HepG2 (cell line): ENCODE data around the gene ADAMTSL3. TPM values are rescaled to one million over a fixed set of nuclear protein-coding genes. Genes with fewer than 3 reads are reported as not detected.

Experiments
- ATAC-seq: fragments of 200-7000 bp; cut with Tn5 transposase; 3 replicates; pipeline ENCODE4 v1.9.1; 2020; ENCODE audit warnings: mild to moderate bottlenecking, moderate library complexity
- BruUV-seq: library from RNA; stranded (reverse); fragments of 400-500 nt; replicated peaks from 2 replicates; lab custom pipeline; 2021; lab: Mats Ljungman, UMichigan
- CTCF ChIA-PET: fragments of 300-600 bp; formaldehyde crosslinking; extraction: SDS; loops from one replicate; lab custom pipeline; 2021; ENCODE audit warnings: low total read pairs, inconsistent platforms, low intra/inter-chr PET ratio; lab: Yijun Ruan, JAX
- POLR2A ChIA-PET: fragments of 350-600 bp; sonication (Branson Sonifier 250); formaldehyde crosslinking; loops from one replicate; lab custom pipeline; 2020; ENCODE audit warnings: antibody characterized with exemption, inconsistent platforms; lab: Yijun Ruan, JAX
- DNase-seq: peaks from one replicate; pipeline ENCODE4 v3.0.0-alpha.2; 2015; ENCODE audit warnings: low spot score
- FAIRE-seq: peaks from 3 replicates; lab custom pipeline; 2011; peaks lifted over from hg19 to GRCh38; lab: Jason Lieb, UNC
- H2AFZ ChIP-seq: one replicate; pipeline ENCODE4 v1.6.1; 2011; ENCODE audit warnings: low read length, inconsistent platforms
- H3K27ac ChIP-seq: fragments of 300-600 bp; 3 replicates; pipeline ENCODE4 v1.8.0; 2011; ENCODE audit warnings: mixed run types, mild to moderate bottlenecking, mixed read lengths, low read length, inconsistent platforms; ENCODE audit not compliant: insufficient read depth; ENCODE audit errors: extremely low read length
- H3K27me3 ChIP-seq, 2 experiments: fragments of 200-600 bp in 1 of 2; 2 replicates in 1 of 2; 3 replicates in 1 of 2; pipeline versions ENCODE4 v1.6.0 to v1.8.0; 2011; ENCODE audit warnings: low read length in 2 of 2, mild to moderate bottlenecking in 2 of 2, moderate library complexity in 2 of 2, inconsistent platforms in 1 of 2; ENCODE audit not compliant: insufficient read depth in 2 of 2, control insufficient read depth in 1 of 2
- H3K36me3 ChIP-seq, 2 experiments: fragments of 200-600 bp in 1 of 2; replicated peaks in 1 of 2; 2 replicates in 1 of 2; 3 replicates in 1 of 2; pipeline versions ENCODE4 v1.5.1 to v1.8.0; 2011; ENCODE audit warnings: low read length in 2 of 2, inconsistent platforms in 1 of 2; ENCODE audit not compliant: insufficient read depth in 2 of 2, control insufficient read depth in 1 of 2
- H3K4me1 ChIP-seq: 2 replicates; pipeline ENCODE4 v1.5.1; 2012; ENCODE audit warnings: low read length, inconsistent platforms; ENCODE audit not compliant: insufficient read depth
- H3K4me2 ChIP-seq: 2 replicates; pipeline ENCODE4 v1.6.0; 2011; ENCODE audit warnings: low read depth, low read length, inconsistent platforms
- H3K4me3 ChIP-seq, 3 experiments: fragments of 200-600 bp in 1 of 3; sonication (generic), shearing (Covaris generic) in 1 of 3; replicated peaks in 1 of 3; 2 replicates each; pipeline ENCODE4 v1.5.1; 2011 to 2016; ENCODE audit warnings: low read length in 3 of 3, inconsistent platforms in 2 of 3, low read depth in 2 of 3, mild to moderate bottlenecking in 2 of 3, control low read depth in 1 of 3, mixed read lengths in 1 of 3; ENCODE audit not compliant: insufficient read depth in 1 of 3
- H3K79me2 ChIP-seq: one replicate; pipeline ENCODE4 v1.6.1; 2011; ENCODE audit warnings: low read length, inconsistent platforms; ENCODE audit not compliant: insufficient read depth
- H3K9ac ChIP-seq: 2 replicates; pipeline ENCODE4 v1.6.0; 2011; ENCODE audit warnings: mild to moderate bottlenecking, low read depth, low read length, inconsistent platforms; ENCODE audit not compliant: insufficient read depth
- H3K9me3 ChIP-seq: 2 replicates; pipeline ENCODE4 v1.5.1; 2012; ENCODE audit warnings: mild to moderate bottlenecking, low read length
- H4K20me1 ChIP-seq: 2 replicates; pipeline ENCODE4 v1.6.0; 2011; ENCODE audit warnings: inconsistent platforms, mild to moderate bottlenecking, low read length, moderate library complexity; ENCODE audit not compliant: insufficient read depth
- ARID3A ChIP-seq: IDR thresholded peaks from 2 replicates; pipeline ENCODE4 v1.6.1; 2012; ENCODE audit warnings: low read depth, low read length, improper control_type of control experiment
- CENPBD1 ChIP-seq: sonication (generic); formaldehyde crosslinking; IDR thresholded peaks from 2 replicates; pipeline ENCODE4 v1.8.0; 2022; ENCODE audit warnings: missing genetic modification reagents, low read depth, mild to moderate bottlenecking, borderline replicate concordance
- GATA4 ChIP-seq: sonication (generic); IDR thresholded peaks from 2 replicates; pipeline ENCODE4 v1.6.1; 2016; ENCODE audit warnings: antibody characterized with exemption, low read depth, borderline replicate concordance
- HOXA7 ChIP-seq: sonication (generic); formaldehyde crosslinking; IDR thresholded peaks from 2 replicates; pipeline ENCODE4 v1.8.1; 2022; ENCODE audit warnings: mild to moderate bottlenecking, missing genetic modification reagents, moderate library complexity
- MTA3 ChIP-seq: sonication (generic); formaldehyde crosslinking; IDR thresholded peaks from 2 replicates; pipeline ENCODE4 v1.4.0; 2020; ENCODE audit warnings: missing genetic modification reagents
- MTERF4 ChIP-seq: sonication (generic); formaldehyde crosslinking; IDR thresholded peaks from 2 replicates; pipeline ENCODE4 v1.8.0; 2023; ENCODE audit warnings: mild to moderate bottlenecking, missing genetic modification reagents
- PAWR ChIP-seq: sonication (generic); formaldehyde crosslinking; IDR thresholded peaks from 2 replicates; pipeline ENCODE4 v1.4.0; 2020; ENCODE audit warnings: missing genetic modification reagents, mild to moderate bottlenecking, borderline replicate concordance
- PHB2 ChIP-seq: fragments of 450-650 bp; IDR thresholded peaks from 2 replicates; pipeline ENCODE4 v1.6.1; 2018; ENCODE audit not compliant: partially characterized antibody
- SIX4 ChIP-seq: sonication (generic); formaldehyde crosslinking; IDR thresholded peaks from 2 replicates; pipeline ENCODE4 v1.4.0; 2020; ENCODE audit warnings: missing genetic modification reagents
- SMAD9 ChIP-seq: sonication (generic); formaldehyde crosslinking; IDR thresholded peaks from 2 replicates; pipeline ENCODE4 v1.5.1; 2020; ENCODE audit warnings: mild to moderate bottlenecking, missing genetic modification reagents
- ZBTB46 ChIP-seq: sonication (generic); formaldehyde crosslinking; IDR thresholded peaks from 2 replicates; pipeline ENCODE4 v1.4.0; 2020; ENCODE audit warnings: mild to moderate bottlenecking, missing genetic modification reagents, borderline replicate concordance
- WGBS: methylation state at CpG from one replicate; pipeline ENCODE4 v1.1.6; 2017; ENCODE audit warnings: low lambda C conversion rate; 5-methylcytosine and 5-hydroxymethylcytosine counted together
- in situ Hi-C: cut with HindIII; loops from 2 replicates; pipeline ENCODE4 v1.10.0; 2017; ENCODE audit warnings: low pct_unique_long_range_greater_than_20kb; ENCODE audit not compliant: extremely low pct_ligation_motif_present
- intact Hi-C: fragments of 100-400 bp; cut with micrococcal nuclease; formaldehyde crosslinking; loops from one replicate; pipeline ENCODE4 v1.10.0; 2022; ENCODE audit not compliant: unreplicated experiment
- polyA plus RNA-seq, 8 experiments: library from polyadenylated mRNA; depleted of rRNA in 3 of 8; stranded (reverse) in 7 of 8; unstranded in 1 of 8; fragments of >200 nt; fragmentation: Illumina TruSeq in 4 of 8; extraction: Trizol in 4 of 8; gene quantifications; 2 replicates each; pipeline versions ENCODE4 v1.2.1 to v1.2.3, GENCODE V29; 2011 to 2016; ENCODE audit warnings: low read depth in 4 of 8, missing spikeins in 1 of 8, mixed read lengths in 1 of 8; ENCODE audit not compliant: insufficient read depth in 1 of 8
- total RNA-seq, 5 experiments: library from RNA; depleted of rRNA; stranded (reverse); fragments of >200 nt; fragmentation: Illumina TruSeq; extraction: Trizol; gene quantifications; 2 replicates each; pipeline ENCODE4 v1.2.3, GENCODE V29; 2016; ENCODE audit warnings: low read depth in 1 of 5
- TF ChIP-seq, protein P1 (sequence below): sonication (generic); formaldehyde crosslinking; conservative IDR thresholded peaks from 2 replicates; pipeline ENCODE4 v1.4.0; 2020; ENCODE audit warnings: mild to moderate bottlenecking, missing genetic modification reagents, moderate library complexity
- TF ChIP-seq, protein P2 (sequence below): sonication (generic); formaldehyde crosslinking; conservative IDR thresholded peaks from 2 replicates; pipeline ENCODE4 v1.4.0; 2020; ENCODE audit warnings: missing genetic modification reagents

The ADAMTSL3 gene
- total and polyA plus RNA-seq, 2 of the 13 experiments (the other 11 are each of a cell fraction or from before 2014, with no cell fraction given): 0.04 to 0.09 TPM

GRCh38 chr15:83918011-83918410, 264.1 kb downstream of the ADAMTSL3 start (continued):
- TF ChIP-seq, protein P1, sequence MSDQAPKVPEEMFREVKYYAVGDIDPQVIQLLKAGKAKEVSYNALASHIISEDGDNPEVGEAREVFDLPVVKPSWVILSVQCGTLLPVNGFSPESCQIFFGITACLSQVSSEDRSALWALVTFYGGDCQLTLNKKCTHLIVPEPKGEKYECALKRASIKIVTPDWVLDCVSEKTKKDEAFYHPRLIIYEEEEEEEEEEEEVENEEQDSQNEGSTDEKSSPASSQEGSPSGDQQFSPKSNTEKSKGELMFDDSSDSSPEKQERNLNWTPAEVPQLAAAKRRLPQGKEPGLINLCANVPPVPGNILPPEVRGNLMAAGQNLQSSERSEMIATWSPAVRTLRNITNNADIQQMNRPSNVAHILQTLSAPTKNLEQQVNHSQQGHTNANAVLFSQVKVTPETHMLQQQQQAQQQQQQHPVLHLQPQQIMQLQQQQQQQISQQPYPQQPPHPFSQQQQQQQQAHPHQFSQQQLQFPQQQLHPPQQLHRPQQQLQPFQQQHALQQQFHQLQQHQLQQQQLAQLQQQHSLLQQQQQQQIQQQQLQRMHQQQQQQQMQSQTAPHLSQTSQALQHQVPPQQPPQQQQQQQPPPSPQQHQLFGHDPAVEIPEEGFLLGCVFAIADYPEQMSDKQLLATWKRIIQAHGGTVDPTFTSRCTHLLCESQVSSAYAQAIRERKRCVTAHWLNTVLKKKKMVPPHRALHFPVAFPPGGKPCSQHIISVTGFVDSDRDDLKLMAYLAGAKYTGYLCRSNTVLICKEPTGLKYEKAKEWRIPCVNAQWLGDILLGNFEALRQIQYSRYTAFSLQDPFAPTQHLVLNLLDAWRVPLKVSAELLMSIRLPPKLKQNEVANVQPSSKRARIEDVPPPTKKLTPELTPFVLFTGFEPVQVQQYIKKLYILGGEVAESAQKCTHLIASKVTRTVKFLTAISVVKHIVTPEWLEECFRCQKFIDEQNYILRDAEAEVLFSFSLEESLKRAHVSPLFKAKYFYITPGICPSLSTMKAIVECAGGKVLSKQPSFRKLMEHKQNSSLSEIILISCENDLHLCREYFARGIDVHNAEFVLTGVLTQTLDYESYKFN (CRISPR knock-in tag): no peak
- TF ChIP-seq, protein P2, sequence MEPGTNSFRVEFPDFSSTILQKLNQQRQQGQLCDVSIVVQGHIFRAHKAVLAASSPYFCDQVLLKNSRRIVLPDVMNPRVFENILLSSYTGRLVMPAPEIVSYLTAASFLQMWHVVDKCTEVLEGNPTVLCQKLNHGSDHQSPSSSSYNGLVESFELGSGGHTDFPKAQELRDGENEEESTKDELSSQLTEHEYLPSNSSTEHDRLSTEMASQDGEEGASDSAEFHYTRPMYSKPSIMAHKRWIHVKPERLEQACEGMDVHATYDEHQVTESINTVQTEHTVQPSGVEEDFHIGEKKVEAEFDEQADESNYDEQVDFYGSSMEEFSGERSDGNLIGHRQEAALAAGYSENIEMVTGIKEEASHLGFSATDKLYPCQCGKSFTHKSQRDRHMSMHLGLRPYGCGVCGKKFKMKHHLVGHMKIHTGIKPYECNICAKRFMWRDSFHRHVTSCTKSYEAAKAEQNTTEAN (CRISPR knock-in tag): no peak
- TF ChIP-seq MTA3 (CRISPR knock-in tag): no peak
- no peak for TF ChIP-seq ZBTB46 (CRISPR knock-in tag)
- no peak for TF ChIP-seq SMAD9 (CRISPR knock-in tag)

DNA sequence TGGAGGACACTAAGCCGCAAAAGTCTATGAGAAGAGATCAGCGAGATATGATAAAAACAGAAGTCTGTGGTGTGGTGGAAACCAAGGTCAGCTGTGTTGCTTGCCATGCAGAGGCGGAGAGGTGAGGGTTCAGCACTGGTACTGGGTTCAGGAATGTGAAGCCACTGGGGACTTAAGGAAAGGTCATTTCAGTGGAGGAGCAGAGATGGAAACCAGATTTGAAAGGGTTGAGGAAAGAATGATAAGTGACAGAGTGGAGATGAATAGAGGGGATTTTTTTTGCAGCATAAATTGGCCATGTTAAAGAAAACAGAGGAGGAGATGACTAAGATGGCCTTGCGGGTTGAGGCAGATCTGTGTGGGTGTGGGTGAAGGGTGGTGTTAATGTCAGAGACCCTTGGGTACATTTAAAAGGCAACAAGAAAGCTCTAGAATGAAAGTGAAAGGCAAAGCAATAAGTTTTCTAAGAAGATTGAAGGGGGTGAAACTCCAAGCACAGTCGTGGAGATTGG, 265.5 kb downstream of the ADAMTSL3 start:
- ChIA-PET CTCF (no interaction called here), POLR2A (no interaction called here)
- Histone ChIP-seq H3K9ac (no peak overlapping the region), H3K36me3 (no peaks in the 10 kb centered on the region), H3K79me2 (no peaks in the 10 kb centered on the region), H2AFZ (no peak overlapping the region), H3K4me3 (no peak overlapping the region), H3K27me3 (no peaks in the 10 kb centered on the region), H3K4me1 (no peaks in the 10 kb centered on the region), H3K9me3 (no peaks in the 10 kb centered on the region), H3K4me2 (no peak overlapping the region), H3K27ac (no peak overlapping the region), H4K20me1 (no peaks in the 10 kb centered on the region)
- BruUV-seq: no TSS peak
- ATAC-seq (no peak), FAIRE-seq (no peak), DNase-seq (no peak)
- in situ Hi-C loops (no loop called here), intact Hi-C loops (no loop called here)
- 10% methylated on average over 5 of the region's 5 CpGs for WGBS
- TF ChIP-seq CENPBD1 (CRISPR knock-in tag): no peak
- no peak for TF ChIP-seq PAWR
- no peak for TF ChIP-seq PHB2
- TF ChIP-seq MTERF4 (CRISPR knock-in tag): no peak
- TF ChIP-seq SIX4: no peak
- TF ChIP-seq ARID3A: no peak
- no peak for TF ChIP-seq GATA4
- TF ChIP-seq HOXA7 (CRISPR knock-in tag): no peak
